Adrenal gland (tissue), 5 donors: ENCODE results near the gene C9orf153.

ENCODE experiments used
- CTCF ChIP-seq, 6 experiments: fragments of 450-650 bp in 4 of 6; fragments of 200-600 bp in 2 of 6; sonication (generic) in 1 of 6; IDR thresholded peaks; 1 replicate in 5 of 6; 2 replicates in 1 of 6; pipeline versions ENCODE4 v1.5.1 to v1.8.0; 2016 to 2021; ENCODE audit warnings: antibody characterized with exemption in 6 of 6, mild to moderate bottlenecking in 2 of 6, moderate library complexity in 1 of 6
- POLR2A ChIP-seq, 2 donors: fragments of 450-650 bp; IDR thresholded peaks; one replicate each; pipeline ENCODE4 v1.6.1; 2017; ENCODE audit warnings: antibody characterized with exemption in 2 of 2, mild to moderate bottlenecking in 2 of 2, moderate library complexity in 1 of 2
- donor health status: DM: no; HTN: no; CAD: no.

GRCh38 chr9:86242071-86242470, 17.4 kb downstream of the C9orf153 start:
- TF ChIP-seq CTCF (IDR thresholded peaks at IDR 0.05) (no peak), POLR2A (IDR thresholded peaks at IDR 0.05) (no peak)
